Dedifferentiated amniotic fluid mesenchymal stem cell (primary cell): ENCODE results near the gene SNRNP25.
"Not testable (repeated sequence)": the region's sequence is repeated elsewhere in the genome, so short reads cannot be mapped to it uniquely, and the experiment has no call there.

ENCODE experiments used
- DNase-seq: peaks from one replicate; pipeline ENCODE4 v3.0.0-alpha.2; 2016; ENCODE audit errors: extremely low spot score

The SNRNP25 gene

DNA sequence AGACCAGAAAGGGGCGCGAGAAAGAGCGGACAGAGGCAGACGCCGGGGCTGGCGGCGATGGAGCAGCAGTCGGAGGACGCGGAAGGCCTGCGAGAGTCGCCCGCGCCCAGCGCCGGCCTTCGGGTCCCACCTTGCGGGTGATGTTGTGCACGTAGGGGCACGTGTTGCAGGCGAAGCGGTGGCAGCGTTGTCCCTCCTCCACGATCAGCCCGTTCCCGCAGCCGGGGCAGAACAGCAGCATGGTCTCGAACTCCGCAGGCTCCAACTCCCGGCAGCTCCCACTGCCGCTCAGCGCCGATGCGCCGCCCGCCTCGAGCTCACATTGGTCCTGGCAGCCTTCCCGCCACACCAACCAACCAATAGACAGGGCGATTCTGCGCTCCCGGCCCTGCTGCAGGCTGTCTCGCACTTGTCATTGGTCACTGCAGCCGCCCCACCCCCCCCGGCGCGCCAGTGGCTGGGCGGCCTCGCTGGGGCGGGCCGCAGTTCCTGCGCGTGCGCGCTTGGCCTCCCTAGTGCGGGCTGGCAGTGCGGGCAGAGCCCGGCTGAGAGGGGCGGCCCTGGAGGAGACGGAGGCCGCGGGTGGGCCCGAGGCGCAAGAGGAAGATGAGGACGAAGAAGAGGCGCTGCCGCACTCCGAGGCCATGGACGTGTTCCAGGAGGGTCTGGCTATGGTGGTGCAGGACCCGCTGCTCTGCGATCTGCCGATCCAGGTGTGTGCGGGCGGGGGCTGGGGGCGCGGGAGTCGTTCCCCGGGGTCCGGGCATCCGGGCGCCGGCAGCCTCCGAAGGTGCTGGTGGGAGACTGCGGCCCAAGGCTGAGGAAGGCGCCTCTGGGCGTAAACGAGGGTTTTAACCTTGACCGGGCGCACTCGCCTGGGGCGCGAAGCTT is at the start of gene SNRNP25, which contains the start of gene POLR3K:
Gene SNRNP25, plus strand, starts transcription at position 483 of the 891 bp plus-strand sequence. Its CDS starts 189 bp downstream, at position 672.
Gene POLR3K, minus strand, starts transcription at position 263 of the 891 bp plus-strand sequence. Its CDS starts 22 bp downstream, at position 241.
- DNase-seq: peak; percentile 97

DNA sequence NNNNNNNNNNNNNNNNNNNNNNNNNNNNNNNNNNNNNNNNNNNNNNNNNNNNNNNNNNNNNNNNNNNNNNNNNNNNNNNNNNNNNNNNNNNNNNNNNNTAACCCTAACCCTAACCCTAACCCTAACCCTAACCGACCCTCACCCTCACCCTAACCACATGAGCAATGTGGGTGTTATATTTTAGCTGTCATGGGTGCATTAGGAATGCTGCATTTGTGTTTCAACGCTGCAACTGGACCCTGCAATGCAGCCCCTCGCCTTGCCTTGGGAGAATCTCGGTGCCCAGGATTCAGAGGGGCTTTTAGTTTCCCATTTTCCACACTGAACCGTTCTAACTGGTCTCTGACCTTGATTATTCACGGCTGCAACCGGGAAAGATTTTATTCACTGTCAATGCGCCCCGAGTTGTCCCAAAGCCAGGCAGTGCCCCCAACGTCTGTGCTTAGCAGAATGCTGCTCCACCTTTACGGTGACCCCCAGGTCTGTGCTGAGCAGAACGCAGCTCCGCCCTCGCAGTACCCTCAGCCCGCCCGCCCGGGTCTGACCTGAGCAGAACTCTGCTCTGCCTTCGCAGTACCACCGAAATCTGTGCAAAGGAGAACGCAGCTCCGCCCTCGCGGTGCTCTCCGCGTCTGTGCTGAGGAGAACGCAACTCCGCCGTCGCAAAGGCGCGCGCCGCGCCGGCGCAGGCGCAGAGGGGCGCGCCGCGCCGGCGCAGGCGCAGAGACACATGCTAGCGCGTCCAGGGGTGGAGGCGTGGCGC is 43.5 kb upstream of the SNRNP25 start:
- no peak for DNase-seq

DNA sequence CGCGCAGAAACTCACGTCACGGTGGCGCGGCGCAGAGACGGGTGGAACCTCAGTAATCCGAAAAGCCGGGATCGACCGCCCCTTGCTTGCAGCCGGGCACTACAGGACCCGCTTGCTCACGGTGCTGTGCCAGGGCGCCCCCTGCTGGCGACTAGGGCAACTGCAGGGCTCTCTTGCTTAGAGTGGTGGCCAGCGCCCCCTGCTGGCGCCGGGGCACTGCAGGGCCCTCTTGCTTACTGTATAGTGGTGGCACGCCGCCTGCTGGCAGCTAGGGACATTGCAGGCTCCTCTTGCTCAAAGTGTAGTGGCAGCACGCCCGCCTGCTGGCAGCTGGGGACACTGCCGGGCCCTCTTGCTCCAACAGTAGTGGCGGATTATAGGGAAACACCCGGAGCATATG is 42.9 kb upstream of the SNRNP25 start:
- not testable (repeated sequence) for DNase-seq

DNA sequence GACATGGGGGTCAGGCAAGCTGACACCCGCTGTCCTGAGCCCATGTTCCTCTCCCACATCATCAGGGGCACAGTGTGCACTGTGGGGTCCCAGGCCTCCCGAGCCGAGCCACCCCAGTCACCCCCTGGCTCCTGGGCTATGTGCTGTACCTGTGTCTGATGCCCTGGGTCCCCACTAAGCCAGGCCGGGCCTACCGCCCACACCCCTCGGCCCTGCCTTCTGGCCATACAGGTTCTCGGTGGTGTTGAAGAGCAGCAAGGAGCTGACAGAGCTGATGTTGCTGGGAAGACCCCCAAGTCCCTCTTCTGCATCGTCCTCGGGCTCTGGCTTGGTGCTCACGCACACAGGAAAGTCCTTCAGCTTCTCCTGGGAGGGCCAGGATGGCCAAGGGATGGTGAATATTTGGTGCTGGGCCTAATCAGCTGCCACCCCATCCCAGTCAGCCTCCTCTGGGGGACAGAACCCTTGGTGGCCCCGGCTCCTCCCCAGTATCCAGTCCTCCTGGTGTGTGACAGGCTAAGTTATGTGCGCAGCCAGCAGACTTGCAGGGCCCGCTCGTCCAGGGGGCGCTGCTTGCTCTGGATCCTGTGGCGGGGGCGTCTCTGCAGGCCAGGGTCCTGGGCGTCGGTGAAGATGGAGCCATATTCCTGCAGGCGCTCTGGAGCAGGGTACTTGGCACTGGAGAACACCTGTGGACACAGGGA is 36.4 kb upstream of the SNRNP25 start:
- DNase-seq: not testable (repeated sequence)

DNA sequence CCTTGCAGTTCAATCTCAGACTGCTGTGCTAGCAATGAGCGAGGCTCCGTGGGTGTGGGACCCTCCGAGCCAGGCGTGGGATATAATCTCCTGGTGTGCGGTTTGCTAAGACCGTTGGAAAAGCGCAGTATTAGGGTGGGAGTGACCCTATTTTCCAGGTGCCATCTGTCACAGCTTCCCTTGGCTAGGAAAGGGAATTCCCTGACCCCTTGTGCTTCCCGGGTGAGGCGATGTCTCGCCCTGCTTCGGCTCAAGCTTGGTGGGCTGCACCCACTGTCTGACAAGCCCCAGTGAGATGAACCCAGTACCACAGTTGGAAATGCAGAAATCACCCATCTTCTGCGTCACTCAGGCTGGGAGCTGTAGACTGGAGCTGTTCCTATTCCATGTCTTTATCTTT is 32.7 kb upstream of the SNRNP25 start:
- DNase-seq: not testable (repeated sequence)

DNA sequence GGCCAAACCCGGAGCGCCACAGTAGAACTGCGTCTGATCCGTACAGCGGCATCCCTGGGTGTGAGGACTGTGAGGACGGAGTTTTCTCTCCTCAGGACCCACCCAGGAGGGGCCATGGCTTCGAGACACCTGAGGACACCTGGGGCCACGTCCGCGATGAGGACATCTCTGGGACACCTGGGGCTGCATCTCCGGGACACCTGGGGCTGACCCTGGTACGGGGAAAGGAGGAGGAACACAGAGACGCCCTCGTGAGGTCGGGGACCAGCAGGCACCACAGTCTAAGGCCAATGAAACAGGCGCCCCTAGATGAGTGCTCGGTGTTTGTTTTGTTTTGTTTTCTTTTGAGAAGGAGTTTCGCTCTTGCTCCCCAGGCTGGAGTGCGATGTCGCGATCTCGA is 29.5 kb upstream of the SNRNP25 start:
- DNase-seq: not testable (repeated sequence)

DNA sequence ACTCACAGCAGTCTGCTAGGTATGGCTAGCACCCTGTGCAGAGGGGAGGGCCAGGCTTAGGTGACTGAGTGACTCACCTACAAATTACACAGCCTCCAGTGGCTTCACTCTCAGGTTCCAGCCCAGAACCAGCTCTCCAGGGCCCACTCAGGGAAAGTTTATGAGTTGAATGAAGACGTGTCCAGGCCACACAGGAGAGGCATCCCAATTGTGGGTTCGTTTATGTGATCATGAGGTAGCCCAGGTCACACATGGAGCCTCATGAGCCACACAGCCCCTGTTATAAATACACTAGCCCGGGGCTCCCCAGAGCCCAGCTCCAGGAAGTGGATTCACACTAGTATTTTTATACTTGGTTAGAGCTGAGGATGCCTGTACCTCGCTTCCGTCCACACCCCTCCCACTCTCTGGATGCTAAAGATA is 27.7 kb upstream of the SNRNP25 start:
- not testable (repeated sequence) for DNase-seq

DNA sequence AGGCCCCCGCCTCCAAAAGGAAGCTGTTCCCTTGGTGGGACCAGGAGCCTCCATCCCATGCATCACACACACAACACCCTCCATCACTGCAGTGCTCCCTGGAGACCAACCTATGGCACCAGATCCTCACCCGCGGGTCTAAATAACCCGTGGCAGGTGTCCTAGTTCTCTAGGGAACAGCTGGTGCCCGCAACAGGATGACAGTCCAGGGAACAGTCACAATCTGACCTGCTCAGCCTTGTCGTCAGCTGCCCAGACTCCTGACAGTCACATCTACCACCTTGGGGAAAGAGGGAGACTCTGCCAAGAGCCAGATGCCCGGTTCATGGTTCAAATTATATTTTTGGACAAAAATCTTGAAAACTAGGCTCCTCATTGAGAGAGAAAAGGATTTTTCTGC is 23.0 kb upstream of the SNRNP25 start:
- not testable (repeated sequence) for DNase-seq

DNA sequence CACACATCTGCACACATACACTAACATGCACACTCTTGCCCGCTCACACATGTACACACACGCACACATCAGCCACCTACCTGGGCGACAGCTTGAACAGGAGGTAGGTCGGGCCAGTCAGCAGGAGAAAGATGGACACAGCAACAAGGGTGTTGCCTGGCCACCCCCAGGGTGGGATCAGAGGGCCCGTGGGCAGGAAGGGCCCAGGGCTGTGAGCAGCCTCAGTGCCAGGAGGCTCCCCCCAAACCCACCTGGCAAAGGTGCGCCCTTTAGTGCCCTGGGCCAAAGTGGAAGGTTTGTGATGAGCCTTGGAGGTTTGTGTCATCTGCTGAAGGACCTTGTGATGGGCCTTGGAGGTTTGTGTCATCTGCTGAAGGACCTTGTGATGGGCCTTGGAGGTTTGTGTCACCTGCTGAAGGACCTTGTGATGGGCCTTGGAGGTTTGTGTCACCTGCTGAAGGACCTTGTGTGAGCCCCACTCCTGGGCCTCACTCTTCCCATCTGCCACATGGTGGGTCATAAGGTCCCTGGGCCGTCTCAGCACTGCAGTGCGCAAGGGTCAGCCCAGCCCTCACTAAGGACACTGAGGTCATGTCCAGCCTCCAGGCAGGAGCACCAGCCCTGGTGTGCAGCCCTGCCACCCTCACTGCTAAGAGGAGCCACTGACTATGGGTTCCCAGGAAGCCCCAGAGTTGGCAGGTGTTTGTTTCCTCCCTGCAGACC is 20.3 kb upstream of the SNRNP25 start:
- DNase-seq: not testable (repeated sequence)

DNA sequence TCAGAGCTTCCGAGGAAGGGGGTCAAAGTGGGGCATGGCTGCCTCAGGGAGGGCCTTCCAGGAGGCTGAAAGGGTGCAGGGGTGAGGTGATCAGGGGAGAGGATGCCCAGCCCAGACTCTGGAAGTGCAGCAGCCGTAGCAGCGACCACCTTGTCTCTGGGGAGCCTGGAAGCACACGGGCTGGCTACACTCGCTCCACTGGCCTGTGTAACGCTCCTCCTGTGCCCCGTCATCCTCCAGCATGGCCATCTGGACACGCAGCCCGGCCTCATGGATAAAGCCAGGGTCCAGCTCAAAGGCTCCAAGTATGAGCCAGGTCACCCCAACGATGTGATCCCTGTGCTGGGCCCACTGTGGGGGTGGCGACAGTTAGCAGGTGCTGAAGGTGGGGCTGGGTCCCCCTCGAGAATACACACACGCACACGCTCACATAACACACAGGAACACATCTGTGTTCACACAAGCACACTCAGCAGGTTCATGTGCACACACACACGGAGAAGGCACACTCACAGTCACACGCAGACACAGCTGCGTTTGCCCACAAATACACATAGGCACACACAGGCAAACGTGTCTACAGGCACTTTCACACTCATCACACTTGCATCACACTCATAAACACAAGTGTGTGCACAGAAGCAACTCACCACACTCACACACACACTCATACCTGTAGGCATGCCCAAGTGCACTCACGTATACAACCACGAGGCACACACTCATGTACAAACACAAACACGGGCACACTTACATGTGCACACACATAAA is 19.6 kb upstream of the SNRNP25 start:
- no peak for DNase-seq

DNA sequence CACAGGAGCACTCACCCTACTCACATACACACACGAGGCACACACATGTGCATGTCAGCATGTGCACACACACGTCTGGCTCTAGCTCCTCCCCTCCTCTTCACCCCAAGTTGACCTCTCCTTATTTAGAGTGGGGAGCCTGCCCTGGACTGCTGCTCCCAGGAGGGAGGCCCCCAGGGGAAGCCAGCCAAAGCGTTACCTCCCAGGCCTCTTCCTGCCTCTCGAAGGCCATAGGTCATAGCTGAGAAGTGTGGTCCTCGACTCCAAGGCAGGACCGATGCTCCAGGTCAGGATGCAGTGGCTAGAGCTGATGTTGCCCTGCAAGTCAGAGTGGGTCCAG is 19.0 kb upstream of the SNRNP25 start:
- no peak for DNase-seq

DNA sequence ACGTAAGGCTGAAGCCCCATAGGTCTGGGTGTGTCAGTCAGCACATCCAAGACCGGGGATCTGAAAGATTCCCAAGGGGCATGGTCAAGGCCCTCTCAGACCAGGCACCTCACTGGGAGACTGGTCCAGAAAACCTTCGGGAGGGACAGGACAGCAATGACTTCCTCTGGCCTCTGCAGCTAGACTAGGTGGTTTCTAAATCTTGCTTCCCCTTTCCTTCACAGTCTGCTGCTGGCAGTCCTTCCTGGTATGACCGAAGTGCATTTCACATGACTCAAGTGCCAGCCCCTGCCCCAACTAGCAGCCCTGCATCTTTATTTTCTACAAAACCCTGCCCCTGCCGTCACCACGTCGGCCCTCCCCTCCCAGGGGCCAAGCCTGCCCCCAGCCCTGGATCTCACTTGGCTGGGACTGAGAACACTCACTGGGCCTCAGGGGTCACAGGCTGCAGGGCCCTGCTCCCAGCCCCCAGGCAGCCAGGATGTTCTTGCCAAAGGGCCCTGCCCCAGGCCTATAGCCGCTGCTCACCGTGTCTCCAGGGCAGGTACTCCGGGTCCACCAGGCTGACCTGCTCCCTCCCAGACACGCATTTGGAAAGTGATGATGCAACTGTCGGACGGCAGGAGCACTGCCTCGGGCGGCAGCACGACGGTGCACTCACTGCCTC is 18.5 kb upstream of the SNRNP25 start:
- no peak for DNase-seq

DNA sequence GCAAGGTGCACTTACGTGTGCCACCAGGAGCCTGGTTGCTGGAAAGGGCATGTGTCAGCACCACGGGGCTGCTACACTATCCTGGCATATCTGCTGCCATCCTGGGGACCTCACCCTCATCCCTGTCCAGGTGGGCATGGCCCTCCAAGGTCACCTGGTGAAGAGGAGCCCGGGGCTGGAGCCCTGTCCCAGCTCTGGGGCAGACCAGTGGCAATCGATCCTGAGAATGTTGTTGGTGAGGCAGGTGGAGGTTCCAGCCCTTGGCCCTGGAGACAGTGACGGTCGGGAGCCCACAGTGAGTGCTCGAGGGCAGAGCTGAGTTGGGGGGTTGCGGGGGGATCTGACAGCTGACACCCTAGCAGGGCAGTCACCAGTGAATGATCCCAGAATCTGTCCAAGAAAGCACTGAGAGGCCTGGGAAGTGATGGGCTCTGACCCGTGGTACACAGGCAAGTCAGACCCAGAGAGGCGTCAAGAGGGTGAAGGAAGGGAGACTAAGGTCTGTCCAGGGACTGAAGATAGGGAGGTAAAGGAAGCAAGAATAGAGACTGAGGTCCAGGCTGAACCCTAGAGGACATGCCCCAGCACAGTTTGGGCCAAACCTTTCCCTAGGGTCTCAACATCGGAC is 17.8 kb upstream of the SNRNP25 start:
- no peak for DNase-seq

DNA sequence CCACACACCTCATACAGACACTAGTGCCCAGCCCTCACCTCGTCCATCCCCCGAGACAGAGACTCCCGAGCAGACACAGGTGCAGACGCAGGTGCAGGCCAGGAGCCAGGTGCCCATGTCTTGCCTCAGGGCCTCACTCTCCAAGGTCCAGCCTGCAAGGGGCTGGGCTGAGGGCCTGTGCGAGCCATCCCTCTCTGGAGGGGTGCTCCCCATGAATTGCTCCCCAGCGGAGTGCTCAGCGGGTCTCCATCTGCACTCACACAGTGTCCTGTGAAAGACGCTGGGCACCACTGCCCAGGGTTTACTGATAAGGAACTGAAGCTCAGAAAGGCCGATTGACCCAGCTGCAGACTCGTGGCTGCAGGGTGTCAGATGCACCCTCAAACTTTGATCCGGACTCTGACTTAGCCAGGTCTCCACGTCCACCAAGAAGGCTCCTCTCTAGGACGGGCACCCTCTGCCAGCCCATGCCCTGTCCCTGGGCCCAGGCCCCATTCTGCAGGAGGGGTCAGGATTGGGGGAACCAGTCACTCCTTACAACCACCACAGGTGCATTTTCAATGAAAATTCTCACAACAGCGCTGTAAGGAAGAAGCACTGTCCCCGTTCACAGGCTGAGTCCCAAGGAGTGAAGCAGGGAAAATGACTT is 17.2 kb upstream of the SNRNP25 start:
- DNase-seq: no peak

DNA sequence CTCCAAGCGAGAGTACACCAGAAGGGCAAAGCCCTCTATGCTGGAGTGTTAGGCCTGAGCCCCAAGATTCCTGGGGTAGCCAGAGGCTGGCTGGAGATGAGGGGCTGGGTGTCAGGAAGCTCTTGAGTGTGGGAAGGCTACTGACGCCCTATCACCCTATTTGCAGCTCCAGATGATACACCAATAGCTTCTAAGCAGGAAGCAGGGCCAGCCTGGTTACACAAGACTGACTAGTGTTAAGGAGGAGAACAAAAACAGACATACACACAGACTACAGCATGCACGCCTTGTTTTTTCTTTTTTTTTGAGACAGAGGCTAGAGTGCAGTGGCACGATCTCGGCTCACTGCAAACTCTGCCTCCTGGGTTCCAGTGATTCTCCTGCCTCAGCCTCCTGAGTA is 16.1 kb upstream of the SNRNP25 start:
- no peak for DNase-seq

DNA sequence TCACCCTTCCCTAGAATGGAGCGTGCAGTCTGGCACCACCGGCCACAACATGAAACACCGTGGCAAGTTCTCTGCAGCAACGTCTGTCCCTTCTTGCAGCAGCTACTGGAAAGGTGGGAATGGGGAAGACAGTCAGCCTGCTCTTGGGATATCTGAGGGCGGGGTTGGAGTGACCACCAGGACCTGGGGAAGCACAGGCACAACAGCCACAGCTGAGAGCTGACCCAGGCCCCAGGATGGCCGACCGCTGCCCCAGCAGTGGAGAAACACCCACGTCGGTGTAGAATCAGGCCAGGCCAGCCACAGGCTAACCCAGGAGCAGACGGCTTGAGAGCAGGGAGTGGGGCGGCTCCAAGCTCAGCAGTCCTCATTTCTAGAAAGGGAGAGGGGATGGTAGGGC is 15.4 kb upstream of the SNRNP25 start:
- DNase-seq: not testable (repeated sequence)

DNA sequence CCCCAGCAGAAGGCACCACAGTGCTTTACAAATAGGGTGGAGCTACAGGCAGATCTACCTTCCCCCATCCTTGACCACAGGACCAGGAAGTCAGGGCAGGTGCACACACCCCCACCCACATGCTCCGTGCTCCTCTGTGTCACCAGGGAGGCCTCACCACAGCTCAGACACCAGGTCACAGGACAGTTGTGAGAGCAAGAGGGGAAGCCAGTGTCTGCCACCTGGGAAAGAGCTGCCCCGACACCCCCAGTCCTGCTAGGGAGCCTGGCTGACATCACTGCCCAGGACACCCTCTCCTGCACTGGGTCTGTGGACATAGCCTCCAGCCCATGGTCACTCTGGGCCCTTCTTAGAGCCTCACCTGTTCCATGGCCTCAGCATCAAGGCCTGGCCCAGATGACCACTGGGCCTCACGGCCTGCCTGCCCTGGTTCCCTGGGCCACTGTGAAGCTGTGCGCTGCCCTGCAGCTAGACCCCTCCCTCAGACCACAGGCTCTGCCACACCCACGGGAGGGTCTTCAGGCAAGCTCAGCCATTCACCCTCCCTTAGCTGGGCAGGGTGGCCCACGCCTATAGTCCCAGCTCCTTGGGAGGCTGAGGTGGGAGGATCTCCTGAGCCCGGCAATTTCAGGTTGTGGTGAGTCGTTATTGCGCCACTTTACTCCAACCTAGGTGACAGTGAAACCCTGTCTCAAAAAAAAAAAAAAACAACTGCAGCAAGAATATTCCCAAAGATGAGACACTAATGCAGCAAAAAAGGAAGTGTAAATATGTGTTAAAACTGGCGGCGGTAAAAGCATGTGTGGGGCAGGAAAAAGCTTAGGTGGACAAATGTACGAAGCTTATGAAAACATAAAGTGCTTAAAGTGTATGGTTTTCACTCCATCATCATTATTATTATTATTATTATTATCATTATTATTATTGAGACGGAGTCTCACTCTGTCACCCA is 14.4 kb upstream of the SNRNP25 start:
- no peak for DNase-seq
